HG02610 (cell line): Measurements from ENCODE around the gene SYT1.

Experiments used
- ATAC-seq: cut with Tn5 transposase; IDR thresholded peaks from one replicate; pipeline ENCODE4 v1.9.1; 2021; ENCODE audit warnings: mild to moderate bottlenecking, moderate library complexity; ENCODE audit not compliant: unreplicated experiment

SYT1 gene

GRCh38 chr12:79378496-79378895 is 513.9 kb downstream of the SYT1 start:
- ATAC-seq, result no peak

GRCh38 chr12:79380402-79380801 is 515.8 kb downstream of the SYT1 start:
- no peak for ATAC-seq

GRCh38 chr12:79381248-79382208 is 517.0 kb downstream of the SYT1 start:
- ATAC-seq, result no peak

GRCh38 chr12:79384551-79384950 is 520.0 kb downstream of the SYT1 start:
- ATAC-seq, result no peak

- no peak for ATAC-seq
Observed at GRCh38 chr12:79388011-79388410, 523.4 kb downstream of the SYT1 start.

- no peak for ATAC-seq
Observed at GRCh38 chr12:79393842-79394241, 529.3 kb downstream of the SYT1 start.

GRCh38 chr12:79397609-79398008 is 533.0 kb downstream of the SYT1 start:
- no peak for ATAC-seq

GRCh38 chr12:79400481-79400880 is 535.9 kb downstream of the SYT1 start:
- no peak for ATAC-seq

GRCh38 chr12:79402606-79403005 is 538.0 kb downstream of the SYT1 start:
- no peak for ATAC-seq

- no peak for ATAC-seq
Observed at GRCh38 chr12:79406993-79407392, 542.4 kb downstream of the SYT1 start.

GRCh38 chr12:79407671-79408622 is 543.4 kb downstream of the SYT1 start:
- ATAC-seq, result peak; percentile 89

- ATAC-seq, result no peak
Observed at GRCh38 chr12:79408689-79409088, 544.1 kb downstream of the SYT1 start.

- ATAC-seq, result no peak
Observed at GRCh38 chr12:79409562-79409961, 545.0 kb downstream of the SYT1 start.

GRCh38 chr12:79411791-79412190 is 547.2 kb downstream of the SYT1 start:
- no peak for ATAC-seq

GRCh38 chr12:79413796-79414195 is 549.2 kb downstream of the SYT1 start:
- no peak for ATAC-seq

GRCh38 chr12:79414252-79414651 is 549.7 kb downstream of the SYT1 start:
- no peak for ATAC-seq

- ATAC-seq, result no peak
Observed at GRCh38 chr12:79415321-79415720, 550.7 kb downstream of the SYT1 start.

- ATAC-seq, result no peak
Observed at GRCh38 chr12:79415746-79416435, 551.3 kb downstream of the SYT1 start.

GRCh38 chr12:79420146-79420618 is 555.6 kb downstream of the SYT1 start:
- ATAC-seq, result no peak

GRCh38 chr12:79421236-79421740 is 556.7 kb downstream of the SYT1 start:
- no peak for ATAC-seq
